H1 (cell line): ENCODE data around the gene ASAP2. TPM values are rescaled to one million over a fixed set of nuclear protein-coding genes. Genes with fewer than 3 reads are reported as not detected.

Source experiments
- CHD2 ChIP-seq: IDR thresholded peaks from 2 replicates; pipeline ENCODE4 v1.6.1; 2012; ENCODE audit warnings: low read length, improper control_type of control experiment
- CTCF ChIP-seq, 3 experiments: IDR thresholded peaks; 1 replicate in 2 of 3; 2 replicates in 1 of 3; pipeline versions ENCODE4 v1.5.1 to v1.6.1; 2011; ENCODE audit warnings: low read length in 3 of 3, mild to moderate bottlenecking in 3 of 3, inconsistent platforms in 2 of 3, low read depth in 1 of 3, moderate library complexity in 1 of 3; ENCODE audit not compliant: insufficient read depth in 1 of 3; ENCODE audit errors: control extremely low read depth in 1 of 3
- polyA plus RNA-seq, 7 experiments: library from polyadenylated mRNA; depleted of rRNA in 3 of 7; stranded (reverse) in 5 of 7; unstranded in 2 of 7; fragments of >200 nt in 5 of 7; fragments of 200-250 nt in 2 of 7; gene quantifications; 1 replicate in 5 of 7; 2 replicates in 1 of 7; 4 replicates in 1 of 7; pipeline versions ENCODE4 v1.2.1 to v1.2.3, GENCODE V29; 2011 to 2013; ENCODE audit warnings: missing spikeins in 2 of 7, mixed read lengths in 2 of 7
- total RNA-seq: library from RNA; stranded (reverse); fragmentation: NEBNext Ultra II Directional; extraction: Animal tissue kit (Norgen Biotek cat#: 25700); gene quantifications from 2 replicates; pipeline ENCODE4 v1.2.1, GENCODE V29; 2021

Gene ASAP2
- total and polyA plus RNA-seq, 2 of the 8 experiments (the other 6 are each of a cell fraction or from before 2014, with no cell fraction given): 10.2 to 18.7 TPM

DNA sequence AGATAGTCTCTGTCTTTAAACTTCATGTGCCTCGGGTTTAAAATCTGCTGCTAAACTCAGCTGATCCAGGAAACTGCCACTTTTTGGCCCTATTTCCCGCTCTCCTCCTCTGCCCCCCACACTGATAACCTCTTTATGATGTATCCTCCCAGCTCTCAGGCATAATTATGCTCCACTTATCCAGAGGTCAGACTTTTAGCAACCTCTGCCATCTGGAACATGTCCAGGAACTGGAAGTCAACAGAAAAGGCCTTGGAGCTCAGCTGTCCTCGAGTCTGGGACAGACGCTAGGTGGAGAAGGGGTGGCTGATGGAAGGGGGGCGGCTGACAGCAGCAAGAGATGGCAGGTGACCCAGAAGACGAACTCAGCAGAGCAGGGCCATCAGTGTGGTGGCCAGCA is 41.2 kb downstream of the ASAP2 start (continued):
- no peak for TF ChIP-seq CHD2
- no peak for TF ChIP-seq CTCF (IDR thresholded peaks at IDR 0.05; ENCODE audit: control extremely low read depth in 1 of 3, insufficient read depth in 1 of 3, low read depth in 1 of 3, low read length in 3 of 3)
